Thyroid gland (tissue), 4 donors: ENCODE data around the gene COL6A3.

Experiments
- CTCF ChIP-seq, 6 experiments: fragments of 200-600 bp in 3 of 6; fragments of 450-650 bp in 3 of 6; sonication (generic) in 3 of 6; IDR thresholded peaks; one replicate each; pipeline ENCODE4 v1.5.1; 2016 to 2019; ENCODE audit warnings: antibody characterized with exemption in 6 of 6, mild to moderate bottlenecking in 2 of 6, inconsistent platforms in 1 of 6, moderate library complexity in 1 of 6
- POLR2A ChIP-seq, 2 donors: fragments of 450-650 bp; IDR thresholded peaks; one replicate each; pipeline ENCODE4 v1.6.1; 2017; ENCODE audit warnings: antibody characterized with exemption in 2 of 2, mild to moderate bottlenecking in 2 of 2, moderate library complexity in 1 of 2

DNA sequence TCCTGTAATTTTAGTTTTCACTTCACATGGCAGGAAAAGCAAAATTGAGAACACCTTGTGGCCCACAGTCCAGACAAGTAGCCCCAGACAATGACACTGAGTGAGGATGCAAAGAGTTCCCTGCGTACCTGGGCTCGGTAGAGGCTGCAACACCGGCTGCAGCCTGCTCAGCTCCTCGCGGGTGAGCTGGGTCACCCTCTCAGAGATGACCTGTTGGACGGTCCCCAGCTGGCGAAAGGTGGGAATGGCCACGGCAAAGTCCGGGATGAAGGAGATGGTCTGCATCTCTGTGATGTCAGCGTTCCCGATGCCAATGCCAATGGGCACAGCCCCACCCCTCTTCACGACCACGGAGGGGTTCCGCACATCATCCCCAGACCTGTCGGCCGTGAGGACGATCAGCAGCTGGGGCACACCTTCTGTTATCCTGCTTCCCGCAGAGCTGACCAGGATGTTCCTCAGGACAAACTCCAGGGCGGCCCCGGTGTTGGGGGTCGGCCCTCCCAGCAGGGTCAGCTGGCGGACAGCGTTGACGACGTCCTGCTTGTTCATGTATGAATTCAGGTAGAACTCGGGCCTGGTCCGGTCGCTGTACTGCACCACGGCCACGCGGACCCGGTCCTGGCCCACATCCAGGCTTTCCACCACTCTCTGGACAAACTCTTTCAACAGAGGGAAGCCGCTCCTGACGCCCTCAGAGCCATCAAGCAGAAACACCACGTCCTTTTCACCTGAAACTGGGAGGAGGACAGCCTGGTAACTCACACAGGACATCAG is 39.5 kb downstream of the COL6A3 start:
- TF ChIP-seq CTCF (IDR thresholded peaks at IDR 0.05) (no peak), POLR2A (IDR thresholded peaks at IDR 0.05) (no peak)
